HG03139 (cell line): ENCODE measurements around the gene ELMO1.
A peak's percentile ranks its signal among the peaks of the same experiment; 100 is the strongest.

ENCODE experiments used
- ATAC-seq: cut with Tn5 transposase; IDR thresholded peaks from one replicate; pipeline ENCODE4 v1.9.1; 2021; ENCODE audit not compliant: unreplicated experiment

Gene ELMO1, protein sequence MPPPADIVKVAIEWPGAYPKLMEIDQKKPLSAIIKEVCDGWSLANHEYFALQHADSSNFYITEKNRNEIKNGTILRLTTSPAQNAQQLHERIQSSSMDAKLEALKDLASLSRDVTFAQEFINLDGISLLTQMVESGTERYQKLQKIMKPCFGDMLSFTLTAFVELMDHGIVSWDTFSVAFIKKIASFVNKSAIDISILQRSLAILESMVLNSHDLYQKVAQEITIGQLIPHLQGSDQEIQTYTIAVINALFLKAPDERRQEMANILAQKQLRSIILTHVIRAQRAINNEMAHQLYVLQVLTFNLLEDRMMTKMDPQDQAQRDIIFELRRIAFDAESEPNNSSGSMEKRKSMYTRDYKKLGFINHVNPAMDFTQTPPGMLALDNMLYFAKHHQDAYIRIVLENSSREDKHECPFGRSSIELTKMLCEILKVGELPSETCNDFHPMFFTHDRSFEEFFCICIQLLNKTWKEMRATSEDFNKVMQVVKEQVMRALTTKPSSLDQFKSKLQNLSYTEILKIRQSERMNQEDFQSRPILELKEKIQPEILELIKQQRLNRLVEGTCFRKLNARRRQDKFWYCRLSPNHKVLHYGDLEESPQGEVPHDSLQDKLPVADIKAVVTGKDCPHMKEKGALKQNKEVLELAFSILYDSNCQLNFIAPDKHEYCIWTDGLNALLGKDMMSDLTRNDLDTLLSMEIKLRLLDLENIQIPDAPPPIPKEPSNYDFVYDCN

DNA sequence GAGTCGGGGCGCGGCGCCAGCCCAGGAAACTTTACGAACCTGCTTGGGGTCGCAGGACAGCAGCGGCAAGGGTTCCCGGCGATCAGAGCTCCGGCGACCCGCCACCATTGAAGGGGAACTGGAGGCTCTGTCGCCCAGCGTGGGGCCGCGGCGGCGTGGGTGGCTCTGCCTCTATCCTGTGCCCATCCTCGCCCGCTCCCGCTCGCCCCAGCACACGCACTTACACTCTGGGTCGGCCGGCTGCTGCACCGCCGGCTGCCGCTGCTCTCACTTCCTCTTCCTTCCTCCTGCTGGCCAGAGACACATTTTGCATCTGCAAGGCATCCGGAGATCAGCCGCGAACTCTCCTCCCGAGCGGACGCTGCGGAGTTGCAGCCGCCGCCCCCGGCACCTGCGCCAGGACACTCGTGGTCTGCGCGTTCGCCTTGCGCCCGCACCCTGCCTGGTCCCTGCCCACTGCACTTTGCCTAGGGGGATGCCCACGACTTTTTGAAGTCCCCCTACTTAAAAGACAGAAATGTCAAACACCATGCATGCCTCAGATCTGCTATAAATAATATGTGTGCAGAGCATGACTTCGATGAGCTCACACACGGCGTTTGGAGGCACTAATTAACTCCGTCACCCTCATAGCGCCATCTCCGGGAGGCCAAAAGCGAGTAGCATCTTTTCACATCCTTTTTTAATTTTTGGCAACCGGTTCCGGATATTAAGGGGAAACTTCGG is at the start of gene ELMO1:
TSS of gene ELMO1 (minus strand) at position 229 of the 726 bp plus-strand sequence. CDS start 106,174 bp downstream, outside the sequence.
- peak; percentile 93 for ATAC-seq

DNA sequence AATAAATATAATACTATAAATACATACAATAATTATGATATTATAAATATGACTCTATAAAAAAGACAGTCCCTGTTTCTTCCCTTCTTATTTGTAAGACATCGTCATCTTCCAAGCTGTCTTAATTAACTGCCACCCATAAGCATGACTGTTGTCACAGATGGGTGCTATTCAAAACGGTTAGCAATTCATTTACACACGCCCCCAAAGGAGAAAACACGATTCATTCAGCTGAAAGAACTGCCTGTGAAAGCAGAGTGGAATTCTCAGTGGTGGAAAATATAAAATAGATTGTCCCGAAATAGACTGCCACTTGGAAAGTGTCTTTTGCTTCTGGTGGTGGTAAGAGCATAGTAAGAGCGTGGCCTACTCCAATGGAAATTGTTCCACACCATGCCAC is 48.9 kb upstream of the ELMO1 start:
- ATAC-seq = no peak

DNA sequence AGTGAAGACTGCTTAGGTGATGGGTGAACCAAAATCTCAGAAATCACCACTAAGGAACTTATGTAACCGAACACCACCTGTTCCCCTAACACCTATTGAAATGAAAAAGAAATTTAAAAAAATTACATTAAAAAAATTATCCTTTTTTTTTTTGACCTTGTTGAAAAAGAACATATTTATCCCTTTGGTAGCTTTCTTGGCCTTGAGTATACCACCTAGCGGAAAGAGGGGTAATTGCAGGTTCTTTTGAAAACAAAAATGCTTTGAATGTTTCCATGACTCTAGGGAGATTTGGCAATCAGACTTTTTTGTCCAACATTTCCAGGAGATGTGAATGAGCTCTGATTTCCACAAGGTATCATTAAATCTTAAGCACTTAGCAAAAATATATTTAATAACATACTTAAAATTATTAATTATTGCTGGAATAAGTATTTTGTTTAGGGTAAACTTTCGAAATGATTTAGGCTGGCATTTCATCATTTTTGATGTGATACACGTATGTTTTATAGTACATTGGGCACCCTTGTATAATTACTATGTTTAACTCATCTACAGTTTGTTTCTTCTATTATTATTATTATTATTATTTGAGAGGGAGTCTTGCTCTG is 47.0 kb upstream of the ELMO1 start:
- no peak for ATAC-seq

DNA sequence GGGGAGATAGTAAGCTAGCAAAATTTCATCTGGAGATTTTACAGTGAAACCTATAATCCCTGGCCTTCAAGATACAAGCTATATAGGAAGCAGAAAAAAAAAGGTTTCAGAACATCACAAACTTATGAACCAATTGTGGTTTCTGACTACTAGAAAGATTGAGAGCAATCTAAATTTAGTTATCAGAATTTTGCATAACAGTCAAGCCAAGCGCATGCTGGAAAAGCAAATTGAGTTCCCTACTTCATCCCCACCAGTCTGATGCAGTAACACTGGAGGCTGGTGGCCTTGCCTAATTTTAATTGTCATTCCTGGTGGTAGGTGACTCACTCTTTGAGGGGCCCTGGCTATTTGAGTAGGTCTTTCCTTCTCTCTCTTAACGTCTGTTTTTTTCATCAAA is 46.3 kb upstream of the ELMO1 start:
- ATAC-seq = peak; percentile 75

DNA sequence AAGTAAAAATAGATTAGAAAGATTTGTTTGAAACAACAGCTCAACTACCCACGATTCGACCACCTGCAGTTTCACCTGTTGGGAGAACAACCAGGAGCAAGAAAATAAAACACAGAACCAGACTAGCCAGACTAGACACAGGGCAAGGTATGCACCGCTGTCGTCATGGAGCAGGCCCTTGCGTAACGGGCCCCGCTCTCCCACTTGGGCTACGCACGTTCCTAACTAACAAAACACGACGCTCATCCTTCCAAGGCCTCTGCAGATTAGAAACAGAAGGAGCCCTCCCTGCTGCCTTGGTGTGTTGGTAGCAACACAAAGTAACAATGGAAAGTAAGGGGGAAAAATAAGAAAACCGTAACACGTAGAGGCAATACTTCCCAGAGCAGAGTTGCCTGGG is 45.1 kb upstream of the ELMO1 start:
- no peak for ATAC-seq

DNA sequence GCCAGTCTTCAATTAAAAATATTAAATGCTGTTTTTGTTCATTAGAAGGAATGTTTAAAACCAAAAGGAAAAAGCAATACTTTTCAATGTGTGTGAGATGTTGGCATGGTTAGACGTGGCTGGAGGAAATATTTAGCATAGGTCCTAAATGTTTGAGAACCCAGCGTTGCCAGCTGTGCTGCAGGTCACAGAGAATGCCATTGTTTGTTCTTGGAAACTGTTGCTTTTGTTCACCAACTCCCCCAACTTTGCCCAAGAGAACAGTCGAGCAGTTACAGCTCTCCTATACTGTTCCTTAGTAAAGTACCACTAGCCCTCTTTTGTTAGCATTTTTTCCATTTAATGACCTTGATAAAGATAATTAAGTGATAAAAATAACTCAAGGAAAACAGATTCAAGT is 44.5 kb upstream of the ELMO1 start:
- ATAC-seq = no peak

DNA sequence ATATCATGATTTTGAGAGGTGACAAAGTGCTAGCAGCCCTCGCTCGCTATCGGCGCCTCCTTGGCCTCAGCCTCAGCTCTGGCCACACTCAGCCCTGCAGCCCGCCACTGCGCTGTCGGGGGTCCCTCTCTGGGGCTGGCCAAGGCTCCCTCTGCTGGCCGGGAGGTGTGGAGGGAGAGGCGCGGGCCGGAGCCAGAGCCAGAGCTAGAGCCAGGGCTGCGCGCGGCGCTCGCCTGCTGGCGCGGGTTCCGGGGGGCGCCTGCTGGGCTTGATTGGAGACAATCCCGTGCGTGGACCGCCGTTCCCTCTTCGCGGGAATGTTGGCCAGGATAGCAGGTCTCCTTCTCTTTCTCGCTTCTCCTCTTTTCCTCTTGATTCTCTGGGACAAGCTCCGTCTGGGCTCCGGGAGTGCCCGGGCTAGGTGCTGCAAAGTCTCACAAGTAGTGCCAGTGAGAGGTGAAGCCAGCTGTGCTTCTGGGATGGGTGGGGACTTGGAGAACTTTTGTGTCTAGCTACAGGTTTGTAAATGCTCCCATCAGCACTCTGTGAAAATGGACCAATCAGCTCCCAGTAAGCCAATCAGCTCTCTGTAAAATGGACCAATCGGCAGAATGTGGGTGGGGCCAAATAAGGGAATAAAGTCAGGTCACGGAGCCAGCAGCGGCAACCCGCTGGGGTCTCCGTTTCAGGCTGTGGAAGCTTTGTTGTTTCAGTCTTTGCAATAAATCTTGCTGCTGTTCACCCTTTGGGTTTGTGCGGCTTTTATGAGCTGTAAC is 43.4 kb upstream of the ELMO1 start:
- no peak for ATAC-seq

DNA sequence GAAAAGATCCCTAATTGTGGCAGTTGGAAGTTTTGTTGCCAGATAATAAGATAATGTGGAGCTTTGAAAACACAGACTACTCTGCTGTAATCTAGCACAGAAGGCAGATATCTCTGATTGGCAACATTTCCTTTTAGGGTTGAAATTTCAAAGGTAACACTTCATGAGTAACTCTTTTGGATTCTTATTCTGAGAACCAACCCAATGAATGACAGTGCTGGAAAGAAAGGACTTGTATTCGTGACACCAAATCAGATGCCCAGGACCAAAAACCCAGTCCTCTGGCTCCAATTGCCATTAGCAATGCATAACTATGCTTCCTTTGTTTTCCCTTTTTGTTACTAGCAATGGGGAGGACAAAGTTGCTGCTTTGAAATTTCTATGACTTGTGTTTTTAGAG is 41.0 kb upstream of the ELMO1 start:
- no peak for ATAC-seq

DNA sequence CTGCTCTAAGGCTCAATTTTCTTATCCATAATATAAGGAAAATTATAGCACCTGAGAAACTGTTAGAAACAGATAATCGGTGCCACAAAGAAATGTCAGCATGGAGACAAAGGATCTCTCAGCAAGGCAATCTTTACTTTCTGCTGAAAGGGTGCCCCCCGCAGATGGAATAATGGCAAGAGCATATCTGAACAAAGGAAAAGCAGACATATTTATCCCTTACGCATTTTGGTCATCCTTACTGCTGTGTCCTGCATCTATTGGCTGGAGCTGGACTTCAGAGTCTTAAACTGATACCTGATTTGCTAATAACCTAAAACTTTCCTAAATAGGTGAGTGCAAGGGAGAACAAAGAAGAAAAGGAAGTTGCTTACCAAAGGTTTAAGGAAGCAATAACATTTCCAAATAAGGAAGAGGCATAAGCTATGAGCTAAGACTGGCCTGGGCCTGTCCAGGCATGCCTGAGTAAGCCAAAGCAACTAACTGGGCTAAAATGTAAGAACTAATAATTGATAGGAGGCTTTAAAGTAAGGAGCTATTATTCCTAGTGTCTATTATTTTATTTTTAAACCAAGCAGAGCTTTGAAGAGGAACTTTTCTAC is 39.6 kb upstream of the ELMO1 start:
- no peak for ATAC-seq

DNA sequence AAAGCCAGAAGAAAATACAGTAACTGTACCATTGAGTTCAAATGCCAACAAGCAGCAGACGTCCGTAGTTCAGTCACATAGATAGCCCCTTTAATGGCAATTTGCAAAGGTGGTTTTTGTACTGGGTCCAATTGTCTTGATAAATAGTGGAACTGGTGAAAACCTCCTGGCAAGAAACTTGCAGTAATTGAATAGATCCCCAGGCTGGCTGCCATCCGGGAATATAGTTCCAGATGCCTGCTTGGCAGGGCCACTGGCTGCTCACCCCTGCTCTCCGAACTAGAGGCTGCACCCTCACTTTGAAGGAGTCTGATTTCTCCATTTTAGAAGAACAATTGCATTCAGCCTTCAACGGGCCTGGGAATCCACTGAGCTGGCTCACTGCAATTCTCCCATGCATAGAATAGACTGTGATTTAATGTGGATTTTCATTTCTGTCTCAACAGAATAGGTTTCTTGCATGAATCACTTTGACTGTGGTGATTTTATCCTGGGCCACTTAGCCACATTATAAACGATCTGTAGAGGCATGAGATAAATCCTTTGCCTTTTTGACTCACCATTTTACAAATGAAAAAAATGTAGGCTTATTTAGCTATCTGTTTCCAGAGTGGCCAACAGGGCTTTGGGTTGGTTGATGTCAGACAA is 35.9 kb upstream of the ELMO1 start:
- no peak for ATAC-seq

DNA sequence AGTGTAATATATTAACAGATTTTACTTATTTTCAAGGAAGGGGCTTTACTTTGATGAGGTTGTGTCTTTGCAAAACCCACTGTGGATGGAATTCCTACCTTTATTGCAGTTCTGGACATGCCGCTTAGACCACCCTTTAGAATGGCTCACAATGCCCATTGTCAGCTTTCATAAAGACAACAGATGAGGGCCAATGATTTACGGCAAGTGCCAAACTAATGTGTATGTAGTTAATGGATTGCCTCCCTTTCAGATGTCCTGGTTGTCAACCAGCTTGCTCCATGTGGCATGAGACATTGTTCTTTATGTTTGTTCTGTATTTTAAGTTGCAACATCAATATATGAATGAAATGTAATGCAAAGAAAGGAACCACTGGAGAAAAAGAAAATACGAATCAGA is 35.0 kb upstream of the ELMO1 start:
- ATAC-seq = no peak

DNA sequence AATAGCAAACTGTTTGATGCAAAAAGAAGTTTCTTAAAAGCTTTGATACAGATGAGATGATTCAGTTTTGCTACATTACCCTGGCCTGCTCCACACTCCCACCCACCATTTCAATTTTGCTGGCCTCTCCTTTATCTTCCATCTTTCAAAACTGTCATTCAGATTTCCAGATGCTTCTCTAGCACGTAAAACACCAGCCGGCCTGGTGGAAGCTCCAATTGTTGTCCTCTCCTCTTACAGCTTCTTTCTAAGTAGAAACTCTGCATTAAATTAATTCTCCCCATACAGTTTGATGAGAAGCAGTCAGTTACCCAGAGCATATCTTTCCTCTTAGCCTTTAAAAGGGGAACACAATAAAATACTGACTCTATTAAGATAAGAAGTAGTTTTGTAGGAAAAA is 34.3 kb upstream of the ELMO1 start:
- ATAC-seq = no peak

DNA sequence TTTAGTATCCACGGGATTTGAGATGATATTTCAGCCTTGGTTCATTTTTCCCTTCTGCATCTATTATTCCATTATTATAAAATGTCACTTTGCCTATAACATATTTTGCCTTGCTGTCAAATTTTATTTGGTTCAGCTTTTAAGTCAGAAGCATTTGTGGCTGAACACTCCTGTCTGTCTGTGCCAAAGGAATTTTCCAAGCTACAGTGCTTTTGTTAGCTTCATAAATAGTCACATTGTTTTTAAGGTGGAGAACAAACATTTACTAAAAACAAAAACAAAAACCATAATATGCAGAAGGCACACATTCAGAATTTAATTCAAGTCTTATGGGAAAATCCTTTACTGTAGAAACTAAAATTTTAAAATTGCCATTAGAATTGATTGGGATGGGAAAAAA is 33.8 kb upstream of the ELMO1 start:
- no peak for ATAC-seq

DNA sequence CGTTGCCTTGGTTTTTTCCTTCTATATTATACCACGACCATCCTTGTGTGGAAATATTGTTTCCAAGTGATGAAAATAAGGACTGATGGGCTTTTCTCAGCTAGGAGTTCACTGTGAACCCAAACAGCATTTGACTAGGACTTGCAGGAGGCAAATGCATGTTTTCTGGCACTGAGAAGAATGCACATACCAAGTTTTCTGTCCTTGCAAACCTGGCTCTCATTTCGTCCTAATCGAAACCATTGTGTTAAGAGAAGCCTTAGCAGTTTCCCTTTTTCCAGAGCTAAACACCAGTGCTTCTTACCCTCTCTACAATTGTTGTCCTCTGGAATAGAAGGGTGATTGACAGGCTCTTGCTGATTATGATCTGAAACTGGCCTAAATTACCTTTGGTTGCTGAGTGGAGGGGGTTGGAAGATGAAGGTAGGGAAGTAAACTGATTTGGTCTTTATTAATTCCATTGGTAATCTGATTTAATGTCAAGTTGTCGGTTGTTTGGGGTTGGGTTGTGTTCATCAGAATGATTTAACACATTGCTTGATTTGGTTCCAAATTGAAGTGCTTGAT is 33.1 kb upstream of the ELMO1 start:
- no peak for ATAC-seq

DNA sequence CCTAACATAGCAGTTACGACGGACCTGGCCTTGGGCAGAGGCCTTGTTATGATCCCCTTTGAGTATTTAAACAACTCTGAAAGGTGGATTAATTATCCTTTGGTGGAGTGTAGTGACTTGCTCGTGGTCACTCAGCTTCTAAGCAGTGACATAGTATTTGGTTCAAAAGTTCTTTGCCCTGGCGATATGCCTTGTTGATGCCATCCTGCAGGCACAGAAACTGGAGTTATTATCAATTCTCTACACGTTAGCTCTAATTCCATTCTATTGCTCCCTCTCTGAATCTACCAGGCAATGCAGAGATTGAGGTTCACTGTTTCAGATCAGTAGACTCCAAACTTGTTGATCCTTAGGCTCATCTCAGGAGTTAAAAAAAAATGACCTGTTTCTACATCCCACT is 32.5 kb upstream of the ELMO1 start:
- no peak for ATAC-seq

DNA sequence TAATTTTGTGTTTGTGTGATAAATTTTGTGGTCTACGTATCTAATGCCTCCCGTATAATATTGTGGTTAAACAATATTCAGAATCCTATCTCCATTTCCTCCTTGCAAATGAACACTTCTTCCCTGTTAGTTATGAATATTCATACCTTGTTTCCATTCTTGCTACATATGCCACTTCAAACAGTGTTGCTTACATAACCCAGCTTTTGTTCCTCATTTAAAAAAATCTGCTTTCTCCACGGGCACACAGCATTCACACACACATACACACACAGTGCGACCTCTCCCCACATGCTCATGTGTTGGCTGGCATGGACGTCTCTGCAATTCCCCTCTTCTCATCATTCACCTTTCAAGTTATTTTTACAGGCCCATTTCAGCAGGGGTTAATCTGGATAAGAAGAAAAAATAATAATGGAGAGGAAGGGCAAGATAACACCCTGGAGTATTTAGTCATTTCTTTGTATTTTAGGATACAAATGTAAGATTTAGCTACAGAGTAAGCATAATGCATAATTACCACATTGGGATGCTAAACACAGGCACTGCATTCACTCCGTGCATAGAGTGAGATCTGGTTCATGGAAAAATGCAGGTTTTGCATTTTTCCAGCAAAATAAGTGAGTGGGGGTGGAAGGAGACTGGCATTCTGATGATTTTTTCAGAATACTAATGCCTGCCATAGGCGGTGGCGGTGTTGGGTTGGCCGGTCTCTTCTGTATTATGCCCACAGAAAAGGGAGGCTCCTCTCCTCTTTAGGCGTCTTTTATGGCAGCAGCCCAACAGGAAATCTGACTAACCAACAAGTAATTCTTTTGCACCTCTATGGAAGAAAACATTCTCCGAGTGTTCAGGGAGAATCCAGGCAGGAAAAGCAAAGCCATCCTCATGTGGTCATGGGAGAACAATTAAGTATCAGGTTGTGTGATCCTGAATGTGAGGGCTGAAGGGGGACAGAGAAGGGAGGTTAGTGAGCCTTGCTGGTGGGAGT is 31.7 kb upstream of the ELMO1 start:
- no peak for ATAC-seq

DNA sequence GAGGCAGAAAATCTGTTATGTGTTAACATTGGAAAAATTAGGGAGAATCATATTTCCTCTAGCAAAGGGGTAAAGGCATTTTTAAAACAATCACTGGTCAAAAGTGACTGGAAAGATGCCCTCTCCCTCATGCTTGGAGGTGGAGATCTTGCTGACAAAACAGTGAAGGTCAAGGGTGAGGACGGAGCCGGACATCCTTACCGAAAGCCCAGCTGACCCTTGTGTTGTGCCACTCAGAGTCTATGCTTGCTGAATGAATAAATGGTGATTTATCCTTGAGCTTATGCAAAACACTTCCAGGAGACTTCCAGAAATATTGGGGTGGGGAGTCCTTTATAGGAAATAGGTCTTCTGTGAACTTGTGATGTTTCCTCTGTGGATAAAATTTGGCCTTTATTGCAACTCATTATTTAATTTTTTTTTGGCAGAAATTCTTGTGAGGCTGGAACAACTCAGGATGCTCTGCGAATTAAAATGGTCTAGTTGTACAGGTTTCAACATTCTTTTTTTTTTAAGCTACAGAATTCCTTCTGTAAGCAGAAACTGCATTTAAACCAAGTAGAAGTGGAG is 28.3 kb upstream of the ELMO1 start:
- no peak for ATAC-seq

DNA sequence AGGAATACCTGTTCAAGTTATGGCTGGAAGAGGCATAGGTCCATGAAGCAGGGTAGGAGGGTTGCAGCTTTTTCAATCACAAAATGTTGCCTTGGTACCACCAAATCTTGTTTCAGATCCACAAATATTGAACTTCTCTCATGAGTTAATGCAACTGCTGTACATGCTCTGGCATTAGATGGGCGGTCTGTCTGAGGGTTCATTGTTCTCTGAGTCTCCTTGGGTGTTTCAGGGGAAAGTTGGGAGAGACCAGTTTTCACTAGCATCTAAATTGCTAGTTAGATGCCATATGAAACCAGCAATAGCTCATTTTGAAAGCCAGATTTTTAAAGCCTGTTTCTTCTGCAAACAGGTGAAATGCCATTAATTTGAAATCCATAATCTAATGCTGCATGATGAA is 27.8 kb upstream of the ELMO1 start:
- ATAC-seq = no peak
